ENCODE measurements around the gene ZNF526.

- TF ChIP-seq CTCF (IDR thresholded peaks at IDR 0.05; ENCODE audit: insufficient read depth, low read length, poor library complexity, severe bottlenecking) (no peak), EZH2phosphoT487 (conservative IDR thresholded peaks at IDR 0.05; ENCODE audit: low read length) (no peak)
Observed at GRCh38 chr19:42219812-42220750, at the start of gene ZNF526.

Measured in SU-DHL-6 (cell line).